SU-DHL-6 (cell line): ENCODE measurements around the gene XKRX.

Source experiments
- H2AFZ ChIP-seq: fragments of 200-600 bp; sonication (generic); 2 replicates; pipeline ENCODE4 v1.6.1; 2014; ENCODE audit warnings: low read depth, mild to moderate bottlenecking, moderate library complexity, mixed read lengths, antibody characterized with exemption, low read length; ENCODE audit not compliant: severe bottlenecking
- H3F3A ChIP-seq: fragments of 200-600 bp; shearing (Covaris generic); 2 replicates; pipeline ENCODE4 v1.6.0; 2016; ENCODE audit warnings: antibody characterized with exemption, mild to moderate bottlenecking; ENCODE audit not compliant: insufficient read depth
- H3K27ac ChIP-seq: fragments of 200-600 bp; sonication (generic); 2 replicates; pipeline ENCODE4 v1.5.1; 2016; ENCODE audit warnings: low read depth, mild to moderate bottlenecking, low read length, moderate library complexity, mixed read lengths
- H3K27me3 ChIP-seq: fragments of 200-600 bp; sonication (generic), shearing (Covaris generic); 2 replicates; pipeline ENCODE4 v1.6.0; 2014; ENCODE audit warnings: mild to moderate bottlenecking, low read length
- H3K36me3 ChIP-seq: fragments of 200-600 bp; sonication (generic); 2 replicates; pipeline ENCODE4 v1.6.1; 2014; ENCODE audit warnings: mild to moderate bottlenecking, low read length, mixed read lengths
- H3K4me2 ChIP-seq: fragments of 300-600, 200-600 bp; shearing (Covaris generic), sonication (generic); 2 replicates; pipeline ENCODE4 v1.6.0; 2014; ENCODE audit warnings: low read length, low read depth, mild to moderate bottlenecking; ENCODE audit not compliant: poor library complexity, severe bottlenecking
- H3K4me3 ChIP-seq: fragments of 200-600 bp; sonication (generic); 2 replicates; pipeline ENCODE4 v1.5.1; 2014; ENCODE audit warnings: antibody characterized with exemption, low read length, mild to moderate bottlenecking, mixed read lengths; ENCODE audit not compliant: insufficient read depth, poor library complexity, severe bottlenecking
- H3K79me2 ChIP-seq: fragments of 200-600 bp; sonication (generic); 2 replicates; pipeline ENCODE4 v1.6.1; 2014; ENCODE audit warnings: mild to moderate bottlenecking, low read length, moderate library complexity; ENCODE audit not compliant: insufficient read depth
- H3K9ac ChIP-seq: fragments of 200-600 bp; sonication (generic); 2 replicates; pipeline ENCODE4 v1.7.0; 2014; ENCODE audit warnings: mild to moderate bottlenecking, low read length
- H3K9me2 ChIP-seq: fragments of 200-600 bp; sonication (generic); replicated peaks from 2 replicates; pipeline ENCODE4 v1.6.1; 2014; ENCODE audit warnings: low read length; ENCODE audit not compliant: insufficient read depth
- H3K9me3 ChIP-seq: fragments of 200-600 bp; sonication (generic); 2 replicates; pipeline ENCODE4 v1.6.1; 2014; ENCODE audit warnings: low read length, mixed read lengths; ENCODE audit not compliant: insufficient read depth
- H4K20me1 ChIP-seq: fragments of 200-600 bp; sonication (generic); 2 replicates; pipeline ENCODE4 v1.6.1; 2014; ENCODE audit warnings: low read depth, mild to moderate bottlenecking, antibody characterized with exemption, low read length, moderate library complexity, mixed read lengths
- CTCF ChIP-seq: fragments of 200-600 bp; sonication (generic); IDR thresholded peaks from one replicate; pipeline ENCODE4 v1.5.1; 2017; ENCODE audit warnings: antibody characterized with exemption, mild to moderate bottlenecking, low read length, moderate library complexity; ENCODE audit not compliant: insufficient read depth, poor library complexity, severe bottlenecking
- EZH2phosphoT487 ChIP-seq: fragments of 200-600 bp; sonication (generic), shearing (Covaris generic); conservative IDR thresholded peaks from 2 replicates; pipeline ENCODE4 v1.6.1; 2018; ENCODE audit warnings: mild to moderate bottlenecking, antibody characterized with exemption, low read length, moderate library complexity, mixed read lengths

The XKRX gene

GRCh38 chrX:100931218-100931924 lies 2.7 kb upstream of the XKRX start:
- H2AFZ ChIP-seq, result no peak overlapping the region
- H3K4me3 ChIP-seq, result no peak overlapping the region
- H3K9me2 ChIP-seq, result no peaks in the 10 kb centered on the region
- H3F3A ChIP-seq, result no peaks in the 10 kb centered on the region
- H3K27ac ChIP-seq, result no peak overlapping the region
- H3K27me3 ChIP-seq, result no peaks in the 10 kb centered on the region
- TF ChIP-seq EZH2phosphoT487 (no peak), CTCF (no peak)
- H3K36me3 ChIP-seq, result no peaks in the 10 kb centered on the region
- no peak overlapping the region for H3K4me2 ChIP-seq
- H3K9me3 ChIP-seq, result no peaks in the 10 kb centered on the region
- H3K9ac ChIP-seq, result no peak overlapping the region
- no peaks in the 10 kb centered on the region for H3K79me2 ChIP-seq
- no peaks in the 10 kb centered on the region for H4K20me1 ChIP-seq

DNA sequence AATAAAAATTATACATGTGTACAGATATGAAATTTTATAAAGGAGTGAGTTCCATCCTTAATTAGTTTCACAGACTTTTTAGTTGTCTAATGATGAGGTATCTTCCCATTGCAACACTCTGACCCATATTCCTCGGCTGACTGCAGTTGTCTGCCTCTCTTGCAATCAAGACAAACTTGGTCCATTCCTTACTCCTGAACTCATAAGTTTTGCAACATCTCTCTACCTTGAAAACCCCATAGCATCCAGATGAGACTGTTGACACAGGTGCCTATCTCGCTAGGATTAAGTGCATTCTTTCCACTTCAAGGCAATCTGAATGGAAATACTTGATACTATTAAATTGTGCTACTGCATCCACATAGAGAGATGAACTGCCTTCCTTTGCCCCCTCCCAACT lies 2.3 kb downstream of the XKRX start:
- Histone ChIP-seq H3K36me3 (no peaks in the 10 kb centered on the region), H3F3A (no peaks in the 10 kb centered on the region), H3K9me2 (no peaks in the 10 kb centered on the region), H3K9me3 (no peaks in the 10 kb centered on the region), H3K4me3 (no peak overlapping the region), H4K20me1 (no peaks in the 10 kb centered on the region), H3K27me3 (no peaks in the 10 kb centered on the region), H3K27ac (no peak overlapping the region), H3K79me2 (no peaks in the 10 kb centered on the region), H2AFZ (no peak overlapping the region), H3K4me2 (no peak overlapping the region), H3K9ac (no peak overlapping the region)
- TF ChIP-seq CTCF, result no peak
- no peak for TF ChIP-seq EZH2phosphoT487

DNA sequence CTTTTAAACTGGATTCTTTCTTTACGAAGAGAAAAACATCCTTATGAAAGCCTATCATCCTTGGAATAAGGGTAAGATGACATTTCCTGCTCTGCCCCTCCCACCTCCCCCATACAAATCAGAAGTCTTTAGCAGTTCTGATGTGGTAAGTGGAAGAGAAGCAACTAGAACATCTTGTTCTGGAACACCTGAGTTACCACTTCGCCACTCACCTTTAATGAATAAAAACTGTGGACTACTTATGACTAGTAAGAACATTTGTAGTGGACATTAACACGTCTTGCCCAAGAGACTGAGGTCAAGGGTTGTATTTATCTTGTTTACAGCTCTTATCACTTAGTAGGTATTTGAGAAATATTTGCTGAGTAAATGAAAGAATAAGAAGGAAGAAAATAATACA lies 4.3 kb downstream of the XKRX start:
- Histone ChIP-seq H3K9me3 (no peaks in the 10 kb centered on the region), H3K4me2 (no peak overlapping the region), H3K4me3 (no peak overlapping the region), H3K27ac (no peak overlapping the region), H4K20me1 (no peaks in the 10 kb centered on the region), H3K9ac (no peak overlapping the region), H3K36me3 (no peaks in the 10 kb centered on the region), H3K79me2 (no peaks in the 10 kb centered on the region), H3F3A (no peaks in the 10 kb centered on the region), H2AFZ (no peak overlapping the region), H3K27me3 (no peaks in the 10 kb centered on the region), H3K9me2 (no peaks in the 10 kb centered on the region)
- no peak for TF ChIP-seq CTCF
- TF ChIP-seq EZH2phosphoT487, result no peak
